MM.1S (cell line): Measurements from ENCODE around the gene ADCY5.

Experiments used
- EZH2 ChIP-seq: fragments of 300-600 bp; sonication (generic); optimal IDR thresholded peaks from 2 replicates; pipeline ENCODE3; 2017; ENCODE audit warnings: low read depth, mild to moderate bottlenecking, antibody characterized with exemption, low read length, mixed read lengths
- EZH2phosphoT487 ChIP-seq: fragments of 300-600 bp; sonication (generic); IDR thresholded peaks from 2 replicates; pipeline ENCODE4 v1.6.1; 2018; ENCODE audit warnings: antibody characterized with exemption, low read length
- TF ChIP-seq, protein P1 (sequence below): fragments of 300-600 bp; sonication (generic); IDR thresholded peaks from 2 replicates; pipeline ENCODE4 v1.5.1; 2016; ENCODE audit warnings: antibody characterized with exemption, low read length, mixed read lengths

DNA sequence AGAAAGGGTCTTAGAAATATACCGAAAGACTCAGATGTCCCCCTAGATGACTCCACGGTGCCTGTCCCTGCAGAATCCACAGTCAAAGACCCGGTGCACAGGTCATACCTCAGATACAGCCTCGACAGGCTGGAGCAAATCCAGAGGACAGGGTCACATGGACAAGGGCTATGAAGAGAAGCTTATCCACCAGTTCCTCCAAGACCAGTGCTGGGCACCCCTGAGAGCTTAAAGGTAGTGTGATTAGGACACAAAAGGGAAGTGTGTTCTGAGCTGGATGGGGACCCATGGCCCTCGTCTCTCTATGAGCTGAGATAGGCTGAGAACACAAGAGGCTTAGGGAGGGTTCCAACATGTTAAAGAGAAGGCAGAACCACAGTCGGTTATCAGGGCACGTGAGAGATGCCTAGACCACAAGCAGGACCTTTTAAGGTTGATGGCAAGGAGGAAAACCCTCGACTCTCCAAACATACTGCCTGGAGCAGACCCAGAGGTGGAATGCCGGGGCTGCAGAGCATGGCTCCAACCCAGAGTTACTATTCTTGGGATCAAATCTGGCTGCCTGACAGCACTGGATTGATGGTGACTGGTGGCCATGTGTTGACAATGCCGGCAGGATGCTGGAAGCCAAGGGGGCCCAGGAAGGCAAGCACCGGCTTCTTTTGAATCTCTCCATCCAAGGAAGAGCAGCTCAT, 46.9 kb downstream of the ADCY5 start:
- TF ChIP-seq, protein P1, sequence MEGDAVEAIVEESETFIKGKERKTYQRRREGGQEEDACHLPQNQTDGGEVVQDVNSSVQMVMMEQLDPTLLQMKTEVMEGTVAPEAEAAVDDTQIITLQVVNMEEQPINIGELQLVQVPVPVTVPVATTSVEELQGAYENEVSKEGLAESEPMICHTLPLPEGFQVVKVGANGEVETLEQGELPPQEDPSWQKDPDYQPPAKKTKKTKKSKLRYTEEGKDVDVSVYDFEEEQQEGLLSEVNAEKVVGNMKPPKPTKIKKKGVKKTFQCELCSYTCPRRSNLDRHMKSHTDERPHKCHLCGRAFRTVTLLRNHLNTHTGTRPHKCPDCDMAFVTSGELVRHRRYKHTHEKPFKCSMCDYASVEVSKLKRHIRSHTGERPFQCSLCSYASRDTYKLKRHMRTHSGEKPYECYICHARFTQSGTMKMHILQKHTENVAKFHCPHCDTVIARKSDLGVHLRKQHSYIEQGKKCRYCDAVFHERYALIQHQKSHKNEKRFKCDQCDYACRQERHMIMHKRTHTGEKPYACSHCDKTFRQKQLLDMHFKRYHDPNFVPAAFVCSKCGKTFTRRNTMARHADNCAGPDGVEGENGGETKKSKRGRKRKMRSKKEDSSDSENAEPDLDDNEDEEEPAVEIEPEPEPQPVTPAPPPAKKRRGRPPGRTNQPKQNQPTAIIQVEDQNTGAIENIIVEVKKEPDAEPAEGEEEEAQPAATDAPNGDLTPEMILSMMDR, result no peak
- TF ChIP-seq EZH2 (no peak), EZH2phosphoT487 (no peak)
